ENCODE results near the gene PRRT1. TPM values are rescaled to one million over a fixed set of nuclear protein-coding genes. Genes with fewer than 3 reads are reported as not detected.

Gene PRRT1
- total RNA-seq, 1 donor from 2014 or later, result 2.1 TPM

DNA sequence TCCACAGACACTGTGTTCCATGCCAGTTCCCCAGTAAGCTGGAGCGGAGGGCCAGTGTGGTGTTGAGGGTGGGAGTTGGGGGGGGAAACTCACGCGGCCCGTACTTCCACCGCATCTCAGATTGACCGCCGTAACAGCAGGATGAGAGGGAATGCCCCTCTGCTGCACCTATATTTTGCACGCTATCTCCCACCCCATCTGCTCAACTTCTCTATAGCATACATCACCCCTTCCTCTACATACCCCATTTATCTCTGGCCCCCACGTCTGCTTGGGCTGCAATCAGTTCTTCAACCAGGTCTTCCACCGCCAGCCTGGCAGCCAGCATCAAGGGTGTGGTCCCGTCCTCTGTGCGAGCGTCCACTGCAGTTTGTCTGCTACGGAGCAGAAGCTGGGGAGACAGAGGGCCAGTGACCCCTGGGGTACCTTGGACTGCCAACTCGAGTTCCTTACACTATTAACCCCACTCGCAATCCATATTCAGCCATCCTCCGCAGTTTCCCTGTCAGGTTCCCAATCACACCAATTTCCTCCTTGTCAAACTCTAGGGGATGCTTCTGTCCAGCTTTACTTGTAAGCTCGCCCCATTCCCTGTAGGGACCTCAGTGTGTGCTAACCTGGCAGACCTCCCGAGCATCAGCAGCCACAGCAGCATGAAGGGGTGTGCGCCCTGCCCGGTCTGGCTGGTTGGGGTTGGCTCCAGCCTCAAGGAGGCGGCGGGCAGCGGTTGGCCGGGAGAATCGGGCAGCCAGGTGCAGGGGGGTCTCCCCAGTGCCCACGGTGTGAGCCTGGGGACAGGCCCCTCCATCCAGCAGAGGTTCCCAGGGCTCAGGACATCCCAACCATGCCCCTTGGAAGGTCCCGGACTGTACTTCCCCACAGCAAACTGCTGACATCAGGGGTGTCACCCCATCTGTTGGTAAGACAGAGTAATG, 45.2 kb upstream of the PRRT1 start:
- Mint-ChIP-seq H3K4me3 (ENCODE audit: unreplicated experiment) (peak overlapping the region; percentile 52), H3K27me3 (ENCODE audit: unreplicated experiment) (peaks cover 7% of the 10 kb centered on the region), H3K36me3 (ENCODE audit: low read depth, unreplicated experiment) (peaks cover 8% of the 10 kb centered on the region), H3K4me1 (ENCODE audit: unreplicated experiment) (peaks cover 45% of the 10 kb centered on the region), H3K27ac (ENCODE audit: unreplicated experiment) (peak overlapping the region; percentile 100), H3K9me3 (ENCODE audit: unreplicated experiment) (no peaks in the 10 kb centered on the region)
- no peak for DNase-seq (ENCODE audit: low spot score)
- TF ChIP-seq, protein P1, sequence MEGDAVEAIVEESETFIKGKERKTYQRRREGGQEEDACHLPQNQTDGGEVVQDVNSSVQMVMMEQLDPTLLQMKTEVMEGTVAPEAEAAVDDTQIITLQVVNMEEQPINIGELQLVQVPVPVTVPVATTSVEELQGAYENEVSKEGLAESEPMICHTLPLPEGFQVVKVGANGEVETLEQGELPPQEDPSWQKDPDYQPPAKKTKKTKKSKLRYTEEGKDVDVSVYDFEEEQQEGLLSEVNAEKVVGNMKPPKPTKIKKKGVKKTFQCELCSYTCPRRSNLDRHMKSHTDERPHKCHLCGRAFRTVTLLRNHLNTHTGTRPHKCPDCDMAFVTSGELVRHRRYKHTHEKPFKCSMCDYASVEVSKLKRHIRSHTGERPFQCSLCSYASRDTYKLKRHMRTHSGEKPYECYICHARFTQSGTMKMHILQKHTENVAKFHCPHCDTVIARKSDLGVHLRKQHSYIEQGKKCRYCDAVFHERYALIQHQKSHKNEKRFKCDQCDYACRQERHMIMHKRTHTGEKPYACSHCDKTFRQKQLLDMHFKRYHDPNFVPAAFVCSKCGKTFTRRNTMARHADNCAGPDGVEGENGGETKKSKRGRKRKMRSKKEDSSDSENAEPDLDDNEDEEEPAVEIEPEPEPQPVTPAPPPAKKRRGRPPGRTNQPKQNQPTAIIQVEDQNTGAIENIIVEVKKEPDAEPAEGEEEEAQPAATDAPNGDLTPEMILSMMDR (IDR thresholded peaks at IDR 0.05; ENCODE audit: unreplicated experiment), result no peak

DNA sequence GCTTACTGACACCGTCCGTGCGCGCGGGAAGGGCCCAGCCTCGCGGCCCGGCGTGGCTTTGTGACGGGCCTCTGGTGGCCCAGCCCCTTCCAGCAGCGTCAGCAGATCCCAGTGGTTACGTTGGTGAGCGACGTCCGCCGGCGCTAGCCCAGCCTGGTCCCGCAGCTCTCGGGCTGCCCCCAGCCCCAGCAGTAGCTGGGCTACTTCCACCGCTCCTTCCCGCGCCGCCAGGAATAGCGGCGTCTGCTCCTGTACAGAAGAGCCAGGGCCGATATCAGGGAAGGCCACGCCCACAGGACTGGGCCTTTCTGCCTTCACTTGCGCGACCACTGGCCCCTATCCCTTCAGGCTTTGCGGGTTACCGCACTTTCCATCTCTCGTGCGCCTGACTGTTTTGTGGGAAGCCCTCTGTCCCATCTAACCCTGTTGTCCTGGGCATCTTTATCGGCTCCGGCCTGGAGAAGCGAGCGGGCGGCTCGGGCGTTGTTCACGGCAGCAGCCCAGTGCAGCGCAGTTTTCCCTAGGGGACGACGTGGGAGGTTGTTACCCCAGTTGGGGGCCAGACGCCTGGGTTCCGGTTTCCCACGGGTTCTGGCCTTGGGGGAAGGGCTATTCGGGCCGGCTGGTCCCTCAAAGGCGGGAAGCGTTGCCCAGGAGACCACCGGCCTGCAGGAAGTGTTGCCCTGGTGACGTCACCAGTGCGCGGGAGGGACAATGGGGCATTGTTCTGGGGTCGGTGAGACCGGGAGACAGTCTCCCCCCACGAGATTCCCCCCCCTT, 44.4 kb upstream of the PRRT1 start:
- DNase-seq (ENCODE audit: low spot score), result peak; percentile 90
- H3K4me3 Mint-ChIP-seq (ENCODE audit: unreplicated experiment), result peak overlapping the region; percentile 92
- peaks cover 54% of the 10 kb centered on the region for H3K4me1 Mint-ChIP-seq (ENCODE audit: unreplicated experiment)
- peaks cover 11% of the 10 kb centered on the region for H3K27me3 Mint-ChIP-seq (ENCODE audit: unreplicated experiment)
- peak overlapping the region; percentile 100 for H3K27ac Mint-ChIP-seq (ENCODE audit: unreplicated experiment)
- H3K9me3 Mint-ChIP-seq (ENCODE audit: unreplicated experiment), result no peaks in the 10 kb centered on the region
- TF ChIP-seq, protein P1 (IDR thresholded peaks at IDR 0.05; ENCODE audit: unreplicated experiment), result peak; percentile 44
- peaks cover 8% of the 10 kb centered on the region for H3K36me3 Mint-ChIP-seq (ENCODE audit: low read depth, unreplicated experiment)

DNA sequence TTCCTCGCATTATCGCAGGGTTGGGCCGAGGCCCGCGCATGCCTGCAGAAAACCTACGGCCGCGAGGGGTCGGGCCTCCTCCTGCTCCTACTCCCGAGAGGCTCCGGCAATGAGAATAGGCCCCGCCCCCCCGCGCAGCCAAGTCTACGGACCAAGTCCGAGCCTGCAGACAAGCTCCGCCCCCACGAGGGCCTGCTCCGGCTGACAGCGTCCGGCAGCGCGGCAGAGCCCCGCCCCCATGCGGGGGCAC, 43.8 kb upstream of the PRRT1 start:
- H3K9me3 Mint-ChIP-seq (ENCODE audit: unreplicated experiment), result no peaks in the 10 kb centered on the region
- peak; percentile 99 for DNase-seq (ENCODE audit: low spot score)
- peaks cover 56% of the 10 kb centered on the region for H3K4me1 Mint-ChIP-seq (ENCODE audit: unreplicated experiment)
- H3K27me3 Mint-ChIP-seq (ENCODE audit: unreplicated experiment), result peaks cover 11% of the 10 kb centered on the region
- H3K36me3 Mint-ChIP-seq (ENCODE audit: low read depth, unreplicated experiment), result peaks cover 8% of the 10 kb centered on the region
- TF ChIP-seq, protein P1 (IDR thresholded peaks at IDR 0.05; ENCODE audit: unreplicated experiment), result no peak
- peak overlapping the region; percentile 79 for H3K4me3 Mint-ChIP-seq (ENCODE audit: unreplicated experiment)
- H3K27ac Mint-ChIP-seq (ENCODE audit: unreplicated experiment), result peak overlapping the region; percentile 86

DNA sequence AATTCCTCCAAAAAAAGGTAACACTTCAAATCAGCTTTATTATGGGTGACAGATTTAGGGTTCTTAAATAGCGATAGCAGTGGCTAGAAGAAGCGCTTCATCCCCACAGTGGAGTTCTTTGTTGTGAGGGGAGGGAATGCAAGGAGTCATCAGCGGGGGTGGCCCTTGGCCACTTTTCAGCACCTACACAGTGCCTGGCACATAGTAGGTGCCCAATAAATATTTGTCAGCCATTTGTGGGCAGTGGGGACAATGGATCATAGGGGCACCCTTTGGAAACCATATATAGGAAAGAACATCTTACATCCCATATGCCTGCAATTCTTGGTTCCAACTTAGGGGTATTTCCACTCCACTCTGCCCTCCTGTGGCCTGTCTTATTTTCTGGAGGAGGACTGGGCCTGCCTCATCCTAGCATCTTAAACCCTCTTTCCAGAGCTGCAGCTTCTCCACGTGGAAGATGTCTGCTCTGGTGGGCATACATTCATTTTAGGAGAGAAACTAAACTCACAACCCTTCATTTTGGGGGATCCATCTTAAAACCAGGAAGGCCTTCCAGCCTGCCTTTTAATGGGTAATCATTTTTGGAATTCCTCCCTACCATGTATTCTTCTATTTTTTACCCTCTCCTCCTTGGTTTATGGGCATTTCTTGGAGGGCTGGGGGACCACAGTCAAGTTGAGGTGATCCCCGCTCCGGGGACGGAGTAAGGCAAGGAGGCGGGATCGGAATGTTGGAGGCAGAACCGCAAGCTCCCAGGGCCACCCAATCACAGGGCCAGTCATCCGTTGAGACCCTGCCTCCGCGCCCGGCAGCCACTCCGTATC, 43.3 kb upstream of the PRRT1 start:
- Mint-ChIP-seq H3K36me3 (ENCODE audit: low read depth, unreplicated experiment) (peaks cover 4% of the 10 kb centered on the region), H3K27ac (ENCODE audit: unreplicated experiment) (peak overlapping the region; percentile 86), H3K4me1 (ENCODE audit: unreplicated experiment) (peaks cover 56% of the 10 kb centered on the region), H3K27me3 (ENCODE audit: unreplicated experiment) (peaks cover 11% of the 10 kb centered on the region), H3K9me3 (ENCODE audit: unreplicated experiment) (no peaks in the 10 kb centered on the region), H3K4me3 (ENCODE audit: unreplicated experiment) (peak overlapping the region; percentile 79)
- TF ChIP-seq, protein P1 (IDR thresholded peaks at IDR 0.05; ENCODE audit: unreplicated experiment), result no peak
- DNase-seq (ENCODE audit: low spot score), result peak; percentile 31

Measured in endothelial cell (in vitro differentiated cells).